Glutamatergic neuron (in vitro differentiated cells): Measurements from ENCODE around the gene THSD4. TPM values are rescaled to one million over a fixed set of nuclear protein-coding genes. Genes with fewer than 3 reads are reported as not detected.

Source experiments
- DNase-seq: peaks from one replicate; pipeline ENCODE4 v3.0.0; 2022
- H3K27ac Mint-ChIP-seq: one replicate; pipeline ENCODE4 v1.8.0; 2020; ENCODE audit warnings: mild to moderate bottlenecking, mixed read lengths, inconsistent platforms; ENCODE audit not compliant: unreplicated experiment
- H3K27me3 Mint-ChIP-seq: one replicate; pipeline ENCODE4 v1.8.0; 2020; ENCODE audit warnings: mild to moderate bottlenecking, moderate library complexity, mixed read lengths, inconsistent platforms; ENCODE audit not compliant: unreplicated experiment
- H3K36me3 Mint-ChIP-seq: one replicate; pipeline ENCODE4 v1.8.0; 2020; ENCODE audit warnings: mild to moderate bottlenecking, mixed read lengths, inconsistent platforms; ENCODE audit not compliant: unreplicated experiment
- H3K4me1 Mint-ChIP-seq: one replicate; pipeline ENCODE4 v1.8.0; 2020; ENCODE audit warnings: mild to moderate bottlenecking, low read depth, mixed read lengths, inconsistent platforms; ENCODE audit not compliant: unreplicated experiment
- H3K4me3 Mint-ChIP-seq: one replicate; pipeline ENCODE4 v1.8.0; 2020; ENCODE audit warnings: mild to moderate bottlenecking, mixed read lengths, inconsistent platforms; ENCODE audit not compliant: unreplicated experiment
- H3K9me3 Mint-ChIP-seq: one replicate; pipeline ENCODE4 v1.8.0; 2020; ENCODE audit warnings: mild to moderate bottlenecking, moderate library complexity, mixed read lengths, inconsistent platforms; ENCODE audit not compliant: unreplicated experiment
- CTCF ChIP-seq: fragments of 200-600 bp; sonication (generic); IDR thresholded peaks from one replicate; pipeline ENCODE4 v1.5.0; 2021; ENCODE audit not compliant: partially characterized antibody, unreplicated experiment
- total RNA-seq: library from RNA; stranded (reverse); fragmentation: NEBNext Ultra II Directional; extraction: Animal tissue kit (Norgen Biotek cat#: 25700); gene quantifications from one replicate; pipeline ENCODE4 v1.2.1, GENCODE V29; 2021; ENCODE audit not compliant: unreplicated experiment

THSD4 gene
- total RNA-seq, 1 donor from 2014 or later: 12.3 TPM

GRCh38 chr15:71748293-71748718, 633.0 kb downstream of the THSD4 start:
- no peak for DNase-seq
- Mint-ChIP-seq H3K36me3 (peaks cover 10% of the 10 kb centered on the region), H3K27ac (peak overlapping the region; percentile 87), H3K4me3 (no peak overlapping the region), H3K9me3 (peaks cover 21% of the 10 kb centered on the region), H3K4me1 (peaks cover 41% of the 10 kb centered on the region), H3K27me3 (peaks cover 8% of the 10 kb centered on the region)
- TF ChIP-seq CTCF: no peak

GRCh38 chr15:71749500-71749899, 634.2 kb downstream of the THSD4 start:
- H3K27ac Mint-ChIP-seq: peak overlapping the region; percentile 98
- peaks cover 36% of the 10 kb centered on the region for H3K4me1 Mint-ChIP-seq

GRCh38 chr15:71752128-71752527, 636.9 kb downstream of the THSD4 start:
- no peak overlapping the region for H3K4me3 Mint-ChIP-seq
- H3K9me3 Mint-ChIP-seq: peaks cover 20% of the 10 kb centered on the region
- peaks cover 26% of the 10 kb centered on the region for H3K4me1 Mint-ChIP-seq
- H3K27ac Mint-ChIP-seq: peak overlapping the region; percentile 52
- peaks cover 8% of the 10 kb centered on the region for H3K27me3 Mint-ChIP-seq
- TF ChIP-seq CTCF: no peak
- no peak for DNase-seq
- peaks cover 19% of the 10 kb centered on the region for H3K36me3 Mint-ChIP-seq

More at GRCh38 chr15:71749500-71749899, 634.2 kb downstream of the THSD4 start:
- no peak overlapping the region for H3K4me3 Mint-ChIP-seq
- DNase-seq: no peak
- H3K9me3 Mint-ChIP-seq: peaks cover 21% of the 10 kb centered on the region
- peaks cover 8% of the 10 kb centered on the region for H3K27me3 Mint-ChIP-seq
- no peak for TF ChIP-seq CTCF
- peaks cover 11% of the 10 kb centered on the region for H3K36me3 Mint-ChIP-seq

- DNase-seq: peak; percentile 38
- Mint-ChIP-seq H3K9me3 (peaks cover 20% of the 10 kb centered on the region), H3K36me3 (peaks cover 19% of the 10 kb centered on the region), H3K27me3 (peaks cover 8% of the 10 kb centered on the region), H3K4me3 (no peak overlapping the region), H3K4me1 (peaks cover 25% of the 10 kb centered on the region), H3K27ac (peak overlapping the region; percentile 22)
- no peak for TF ChIP-seq CTCF
Measured at GRCh38 chr15:71752604-71753289, 637.5 kb downstream of the THSD4 start.

- H3K36me3 Mint-ChIP-seq: peaks cover 19% of the 10 kb centered on the region
- H3K4me1 Mint-ChIP-seq: peaks cover 19% of the 10 kb centered on the region
- no peak overlapping the region for H3K4me3 Mint-ChIP-seq
- TF ChIP-seq CTCF: no peak
- H3K27me3 Mint-ChIP-seq: peaks cover 8% of the 10 kb centered on the region
- DNase-seq: no peak
- no peak overlapping the region for H3K27ac Mint-ChIP-seq
- H3K9me3 Mint-ChIP-seq: peaks cover 20% of the 10 kb centered on the region
Measured at GRCh38 chr15:71753346-71753745, 638.1 kb downstream of the THSD4 start.
